Panc1 (cell line): Measurements from ENCODE around the gene TM4SF20.

Source experiments
- CTCF ChIP-seq: fragments of 450-650 bp; IDR thresholded peaks from 2 replicates; pipeline ENCODE4 v1.5.1; 2017; ENCODE audit warnings: mild to moderate bottlenecking
- POLR2AphosphoS5 ChIP-seq: IDR thresholded peaks from 2 replicates; pipeline ENCODE4 v1.6.1; 2012; ENCODE audit warnings: mild to moderate bottlenecking, low read depth, low read length, moderate library complexity
- SIN3A ChIP-seq: IDR thresholded peaks from 2 replicates; pipeline ENCODE4 v1.6.1; 2012; ENCODE audit warnings: low read depth, mild to moderate bottlenecking, low read length, moderate library complexity, borderline replicate concordance; ENCODE audit not compliant: insufficient read depth
- TCF7L2 ChIP-seq: IDR thresholded peaks from 2 replicates; pipeline ENCODE4 v1.6.1; 2011; ENCODE audit warnings: mild to moderate bottlenecking, low read depth, low read length, inconsistent platforms
- TF ChIP-seq, protein P1 (sequence below), 2 experiments: IDR thresholded peaks; 2 replicates each; pipeline ENCODE4 v1.6.1; 2011 to 2012; ENCODE audit warnings: low read depth in 2 of 2, control low read depth in 1 of 2, low read length in 1 of 2, mild to moderate bottlenecking in 1 of 2, moderate library complexity in 1 of 2; ENCODE audit not compliant: insufficient read depth in 1 of 2

GRCh38 chr2:227406177-227407031 is 27.3 kb upstream of the TM4SF20 start:
- peak; percentile 86 for TF ChIP-seq CTCF
- TF ChIP-seq, protein P1, sequence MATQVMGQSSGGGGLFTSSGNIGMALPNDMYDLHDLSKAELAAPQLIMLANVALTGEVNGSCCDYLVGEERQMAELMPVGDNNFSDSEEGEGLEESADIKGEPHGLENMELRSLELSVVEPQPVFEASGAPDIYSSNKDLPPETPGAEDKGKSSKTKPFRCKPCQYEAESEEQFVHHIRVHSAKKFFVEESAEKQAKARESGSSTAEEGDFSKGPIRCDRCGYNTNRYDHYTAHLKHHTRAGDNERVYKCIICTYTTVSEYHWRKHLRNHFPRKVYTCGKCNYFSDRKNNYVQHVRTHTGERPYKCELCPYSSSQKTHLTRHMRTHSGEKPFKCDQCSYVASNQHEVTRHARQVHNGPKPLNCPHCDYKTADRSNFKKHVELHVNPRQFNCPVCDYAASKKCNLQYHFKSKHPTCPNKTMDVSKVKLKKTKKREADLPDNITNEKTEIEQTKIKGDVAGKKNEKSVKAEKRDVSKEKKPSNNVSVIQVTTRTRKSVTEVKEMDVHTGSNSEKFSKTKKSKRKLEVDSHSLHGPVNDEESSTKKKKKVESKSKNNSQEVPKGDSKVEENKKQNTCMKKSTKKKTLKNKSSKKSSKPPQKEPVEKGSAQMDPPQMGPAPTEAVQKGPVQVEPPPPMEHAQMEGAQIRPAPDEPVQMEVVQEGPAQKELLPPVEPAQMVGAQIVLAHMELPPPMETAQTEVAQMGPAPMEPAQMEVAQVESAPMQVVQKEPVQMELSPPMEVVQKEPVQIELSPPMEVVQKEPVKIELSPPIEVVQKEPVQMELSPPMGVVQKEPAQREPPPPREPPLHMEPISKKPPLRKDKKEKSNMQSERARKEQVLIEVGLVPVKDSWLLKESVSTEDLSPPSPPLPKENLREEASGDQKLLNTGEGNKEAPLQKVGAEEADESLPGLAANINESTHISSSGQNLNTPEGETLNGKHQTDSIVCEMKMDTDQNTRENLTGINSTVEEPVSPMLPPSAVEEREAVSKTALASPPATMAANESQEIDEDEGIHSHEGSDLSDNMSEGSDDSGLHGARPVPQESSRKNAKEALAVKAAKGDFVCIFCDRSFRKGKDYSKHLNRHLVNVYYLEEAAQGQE (IDR thresholded peaks at IDR 0.05; ENCODE audit: insufficient read depth in 1 of 2, low read depth in 2 of 2, low read length in 1 of 2) = no peak
- TF ChIP-seq SIN3A = no peak
- TF ChIP-seq POLR2AphosphoS5 = no peak
- TF ChIP-seq TCF7L2 = no peak
